Posterior cingulate gyrus (tissue), 11 donors: Measurements from ENCODE around the gene TIMM10.
A peak's percentile ranks its signal among the peaks of the same experiment; 100 is the strongest.

Source experiments
- DNase-seq, 10 donors: peaks; one replicate each; pipeline versions ENCODE4 v3.0.0 to v3.0.0-alpha.2; 2020 to 2021; ENCODE audit warnings: mixed read lengths in 3 of 10
- intact Hi-C: fragments of 100-400 bp; cut with DNase I; formaldehyde crosslinking; loops from one replicate; pipeline ENCODE4 v1.15.1; 2023

The TIMM10 gene

DNA sequence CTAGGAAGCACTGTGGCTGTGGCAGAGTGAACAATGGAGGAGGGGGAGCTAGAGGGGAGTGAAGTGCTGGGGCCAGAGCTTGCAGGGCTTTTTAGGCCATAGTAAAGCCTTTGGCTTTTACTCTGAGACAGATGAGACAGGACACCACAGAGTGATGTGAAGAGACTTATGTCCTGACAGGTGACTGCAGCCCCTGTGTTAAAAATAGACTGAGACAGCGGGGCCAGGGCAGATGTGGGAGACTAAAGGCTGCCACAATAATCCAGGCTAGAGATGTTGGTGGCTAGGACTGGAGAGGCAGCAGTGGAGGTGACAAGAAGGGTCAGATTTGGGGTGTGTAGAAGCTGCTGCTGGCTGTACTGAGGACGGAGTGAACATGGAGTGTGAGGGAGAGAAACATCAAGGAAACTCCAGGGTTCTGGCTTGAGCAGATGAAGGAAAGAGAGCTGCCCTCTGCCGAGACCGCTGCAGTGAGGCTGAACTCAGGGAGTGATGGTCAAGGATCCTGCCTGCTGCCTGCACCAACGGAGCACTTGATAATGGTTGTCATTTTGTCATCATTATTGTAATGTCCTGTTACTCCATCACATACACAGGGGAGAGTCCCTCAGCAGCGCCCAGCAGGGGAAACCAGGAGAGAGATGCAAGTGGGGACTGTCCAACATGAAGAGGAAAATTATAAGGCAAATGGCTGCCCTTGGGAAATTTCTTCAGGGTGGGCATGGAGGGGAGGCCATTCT lies 42.5 kb downstream of the TIMM10 start:
- DNase-seq = peak in 1 of 10 donors; percentile 39
- intact Hi-C loops = no loop called here

- intact Hi-C loops = no loop called here
- DNase-seq = peak in 1 of 10 donors; percentile 53
Observed at GRCh38 chr11:57487021-57487778, 43.4 kb downstream of the TIMM10 start.

DNA sequence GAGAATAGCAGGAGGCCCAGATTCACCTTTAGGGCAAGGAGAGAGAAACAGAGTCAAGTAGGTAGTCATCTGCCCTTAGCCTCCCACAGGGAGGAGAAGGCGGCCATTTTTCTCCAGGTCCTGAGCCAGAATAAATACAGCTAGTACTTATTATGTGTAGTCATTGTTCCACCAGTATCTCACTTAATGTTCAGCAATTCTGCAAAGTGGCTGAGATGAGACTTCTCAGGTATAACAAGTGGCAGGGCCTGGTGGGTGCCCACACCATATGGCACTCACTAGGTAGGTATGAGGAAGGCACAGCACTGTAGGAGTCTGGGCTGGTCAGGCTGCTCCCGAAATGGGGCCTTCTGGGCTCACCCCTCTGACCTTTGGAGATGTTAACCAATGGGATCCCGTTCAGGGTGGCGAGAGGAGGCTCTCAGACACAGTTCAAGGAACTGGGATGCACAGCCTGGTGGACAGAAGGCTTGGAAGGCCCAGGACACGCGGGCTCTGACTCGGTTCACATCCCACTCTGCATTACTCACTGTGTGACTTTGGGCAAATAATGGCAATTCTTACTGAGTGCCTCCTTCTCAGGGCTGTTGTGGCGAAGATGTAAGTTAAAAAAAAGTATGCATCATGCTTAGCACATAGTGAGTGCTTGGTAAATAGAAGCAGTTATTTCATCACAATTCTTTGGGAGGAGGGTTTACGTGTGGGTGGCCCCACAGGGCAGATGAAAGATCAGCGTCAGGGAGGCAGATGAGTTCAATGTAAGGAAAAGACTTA lies 45.1 kb downstream of the TIMM10 start:
- DNase-seq = peak in 1 of 10 donors; percentile 33
- intact Hi-C loops = no loop called here

DNA sequence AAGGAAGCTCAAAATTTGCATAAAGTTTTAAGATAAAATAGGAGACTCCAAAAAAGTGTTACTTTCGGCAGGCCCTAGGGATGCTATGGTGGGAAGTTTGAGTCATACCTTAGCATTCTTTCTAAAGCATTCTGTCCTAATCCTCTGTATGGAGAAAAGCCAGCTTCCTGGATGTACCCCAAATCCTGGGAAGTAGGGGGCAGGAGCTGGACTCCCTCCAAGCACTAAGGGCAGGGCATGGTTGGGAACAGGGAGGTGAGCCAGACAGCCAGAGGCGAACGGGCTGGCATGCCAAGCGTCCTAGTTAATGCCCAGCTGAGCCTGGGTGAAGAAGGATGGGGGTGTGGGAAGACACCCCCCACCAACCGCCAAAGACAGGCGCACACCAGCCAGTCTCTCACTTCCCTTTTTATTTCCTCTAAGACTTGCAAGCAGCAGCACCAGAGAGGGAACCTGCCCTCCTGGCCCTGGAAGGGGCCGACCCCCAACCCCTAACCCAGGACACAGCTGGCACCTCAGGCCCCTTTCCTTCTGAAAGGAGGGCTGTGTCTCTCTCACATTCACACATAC lies 46.3 kb downstream of the TIMM10 start:
- intact Hi-C loops = no loop called here
- DNase-seq = peak in 1 of 10 donors; percentile 70

DNA sequence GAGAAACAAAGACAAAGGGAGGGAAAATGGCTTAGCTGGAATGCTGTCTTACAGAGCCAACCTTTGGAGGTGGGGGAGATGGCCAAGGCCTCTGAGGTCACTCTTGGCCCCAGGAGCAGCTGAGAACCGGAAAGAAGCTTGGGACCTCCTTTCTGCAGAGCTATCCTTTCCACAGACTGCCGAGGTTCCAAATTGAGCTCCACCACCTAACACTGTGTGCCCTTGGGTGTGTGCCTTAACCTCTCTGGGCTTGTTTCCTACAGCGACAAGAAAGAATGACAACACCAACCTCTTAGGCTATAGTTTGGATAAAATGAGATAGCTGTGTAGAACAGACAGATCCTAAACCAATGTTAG lies 47.0 kb downstream of the TIMM10 start:
- intact Hi-C loops = no loop called here
- peak in 1 of 10 donors; percentile 20 for DNase-seq

GRCh38 chr11:57482782-57483561 lies 47.6 kb downstream of the TIMM10 start:
- intact Hi-C loops = no loop called here
- DNase-seq = peak in 5 of 10 donors; percentile 35 to 88 (median 42)

DNA sequence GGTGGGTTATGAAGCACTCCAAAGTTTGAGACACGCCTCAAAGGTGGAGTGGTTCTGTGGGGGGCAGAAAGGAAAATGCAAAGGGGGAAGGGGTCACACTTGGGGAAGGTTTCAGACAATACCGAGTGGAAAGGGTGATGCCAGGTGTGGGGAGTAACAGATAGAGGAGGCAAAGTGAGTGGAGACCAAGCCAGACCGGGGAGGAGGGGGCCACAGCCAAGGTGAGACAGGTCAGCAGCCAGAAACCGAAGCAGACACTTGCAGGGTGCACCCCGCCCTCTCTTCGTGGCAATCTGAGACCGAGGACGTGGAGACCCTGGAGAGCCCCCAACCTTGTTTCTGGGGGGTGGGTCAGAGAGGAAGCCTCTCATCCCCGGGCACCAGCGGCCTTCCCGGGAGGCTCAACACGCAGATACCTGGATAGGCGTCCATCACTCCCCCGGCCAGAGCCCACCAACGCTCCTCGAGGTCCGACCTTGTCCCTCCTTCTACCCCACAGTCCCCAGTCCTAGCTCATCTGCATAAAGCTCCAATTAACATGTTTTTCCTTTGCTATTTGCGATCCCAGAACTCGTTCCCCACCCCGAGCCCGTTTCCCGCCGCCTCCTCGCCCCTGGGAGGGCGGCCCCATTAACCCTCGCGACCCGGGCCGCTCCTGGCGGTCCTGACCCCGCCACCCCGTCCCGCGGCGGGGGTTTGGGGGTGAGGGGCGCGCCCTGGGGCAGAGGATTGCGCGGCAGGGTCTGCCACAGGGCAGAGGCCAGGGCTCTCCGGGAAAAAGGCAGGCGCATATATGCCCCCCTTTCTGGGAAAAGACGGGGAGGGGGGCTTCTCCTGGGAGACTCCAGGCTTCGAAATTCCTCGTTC lies 48.4 kb downstream of the TIMM10 start:
- intact Hi-C loops = no loop called here
- DNase-seq = peak in 1 of 10 donors; percentile 71

DNA sequence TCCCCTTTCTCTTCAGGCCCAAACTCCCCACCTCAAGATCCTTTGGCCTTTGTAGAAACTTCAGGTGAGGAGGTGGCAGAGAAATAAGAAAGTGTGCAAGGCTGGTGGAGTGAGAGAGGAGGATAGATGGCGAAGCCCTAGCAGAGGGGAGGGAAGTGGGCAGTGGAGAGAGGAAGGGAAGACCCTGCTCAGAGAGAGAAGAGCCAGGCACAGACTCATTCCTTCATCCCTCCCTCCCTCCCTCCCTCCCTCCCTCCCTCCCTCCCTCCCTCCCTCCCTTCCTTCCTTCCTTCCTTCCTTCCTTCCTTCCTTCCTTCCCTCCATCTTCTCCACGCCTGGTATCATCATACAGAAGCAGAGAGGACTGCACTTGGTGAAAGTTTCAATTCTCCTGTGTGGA lies 49.2 kb downstream of the TIMM10 start:
- intact Hi-C loops = no loop called here
- no peak for DNase-seq

GRCh38 chr11:57480409-57481137 lies 50.0 kb downstream of the TIMM10 start:
- DNase-seq = peak in 9 of 10 donors; percentile 63 to 95 (median 79)
- intact Hi-C loops = no loop called here

- DNase-seq = no peak
- intact Hi-C loops = no loop called here
Observed at GRCh38 chr11:57479911-57480310, 50.6 kb downstream of the TIMM10 start.

- DNase-seq = no peak
- intact Hi-C loops = no loop called here
Observed at GRCh38 chr11:57479021-57479663, 51.4 kb downstream of the TIMM10 start.
